Measurements from ENCODE around the gene MAP7D1.

Gene MAP7D1

GRCh38 chr1:36112823-36113222, 43.1 kb upstream of the MAP7D1 start:
- no peak for DNase-seq (ENCODE audit: low read depth)
- TF ChIP-seq CTCF (IDR thresholded peaks at IDR 0.05; ENCODE audit: control insufficient read depth, extremely low read depth, insufficient read depth), result no peak

GRCh38 chr1:36114371-36114770, 41.6 kb upstream of the MAP7D1 start:
- TF ChIP-seq CTCF (IDR thresholded peaks at IDR 0.05; ENCODE audit: control insufficient read depth, extremely low read depth, insufficient read depth), result no peak
- no peak overlapping the region for H3K4me3 ChIP-seq (ENCODE audit: low read depth, low read length)
- no peak for DNase-seq (ENCODE audit: low read depth)

More at GRCh38 chr1:36112823-36113222, 43.1 kb upstream of the MAP7D1 start:
- no peak overlapping the region for H3K4me3 ChIP-seq (ENCODE audit: low read depth, low read length)

DNA sequence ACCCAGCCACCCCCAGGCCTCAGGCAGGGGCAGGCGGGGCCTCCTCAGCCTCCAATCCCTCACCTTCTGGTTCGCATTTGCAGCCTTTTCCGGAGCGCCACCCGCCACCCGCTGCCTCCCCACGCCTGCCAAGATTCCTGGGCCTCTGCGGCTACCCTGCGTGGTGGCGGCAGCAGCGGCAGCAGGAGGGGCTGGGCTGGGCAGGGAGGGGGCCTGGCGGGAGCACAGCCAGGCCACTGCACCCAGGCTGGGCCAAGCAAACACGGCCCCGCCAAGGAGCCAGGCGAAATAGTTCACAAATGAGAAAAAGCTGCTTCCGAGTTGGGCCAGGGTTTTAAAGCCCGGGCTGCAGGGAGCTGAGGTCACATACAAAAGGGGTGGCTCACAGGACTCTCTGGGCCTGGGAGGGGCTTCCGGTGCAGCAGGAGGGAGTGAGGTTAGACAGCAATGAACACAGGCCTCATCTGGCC, 40.7 kb upstream of the MAP7D1 start:
- TF ChIP-seq CTCF (IDR thresholded peaks at IDR 0.05; ENCODE audit: control insufficient read depth, extremely low read depth, insufficient read depth), result no peak
- no peak for DNase-seq (ENCODE audit: low read depth)
- H3K4me3 ChIP-seq (ENCODE audit: low read depth, low read length), result no peak overlapping the region

GRCh38 chr1:36115931-36116330, 40.0 kb upstream of the MAP7D1 start:
- no peak for TF ChIP-seq CTCF (IDR thresholded peaks at IDR 0.05; ENCODE audit: control insufficient read depth, extremely low read depth, insufficient read depth)
- no peak overlapping the region for H3K4me3 ChIP-seq (ENCODE audit: low read depth, low read length)
- DNase-seq (ENCODE audit: low read depth), result no peak

DNA sequence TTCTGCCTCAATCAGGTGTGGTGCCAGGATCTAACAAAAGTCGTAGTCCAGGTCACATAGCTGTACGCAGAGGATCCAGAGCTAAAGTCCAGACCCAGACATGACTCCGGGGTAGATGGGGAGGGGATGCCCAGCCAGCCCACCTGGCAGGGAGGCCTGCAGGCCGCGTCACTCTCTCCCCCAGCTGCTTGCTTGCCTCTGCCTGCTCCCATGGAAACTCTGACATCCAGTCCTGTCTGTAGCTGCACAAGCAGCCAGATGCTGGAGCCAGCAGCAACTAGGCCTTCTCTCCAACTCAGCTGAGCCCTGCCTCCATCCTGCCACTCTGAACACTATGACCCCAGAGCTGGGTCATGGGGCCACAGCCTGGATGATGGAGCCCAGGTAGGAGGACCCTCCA, 39.1 kb upstream of the MAP7D1 start:
- DNase-seq (ENCODE audit: low read depth), result no peak
- no peak for TF ChIP-seq CTCF (IDR thresholded peaks at IDR 0.05; ENCODE audit: control insufficient read depth, extremely low read depth, insufficient read depth)
- no peak overlapping the region for H3K4me3 ChIP-seq (ENCODE audit: low read depth, low read length)

GRCh38 chr1:36118447-36119204, 37.3 kb upstream of the MAP7D1 start:
- TF ChIP-seq CTCF (IDR thresholded peaks at IDR 0.05; ENCODE audit: control insufficient read depth, extremely low read depth, insufficient read depth), result no peak
- no peak overlapping the region for H3K4me3 ChIP-seq (ENCODE audit: low read depth, low read length)
- no peak for DNase-seq (ENCODE audit: low read depth)

- no peak for DNase-seq (ENCODE audit: low read depth)
- H3K4me3 ChIP-seq (ENCODE audit: low read depth, low read length), result no peak overlapping the region
- TF ChIP-seq CTCF (IDR thresholded peaks at IDR 0.05; ENCODE audit: control insufficient read depth, extremely low read depth, insufficient read depth), result no peak
These were observed 36.5 kb upstream of the MAP7D1 start for GRCh38 chr1:36119456-36119855.

All from LNCaP clone FGC (cell line).